GM23338 (cell line): ENCODE measurements around the gene GRIK5. TPM values are rescaled to one million over a fixed set of nuclear protein-coding genes. Genes with fewer than 3 reads are reported as not detected.

Experiments
- ATAC-seq: fragments of 200-7000 bp; cut with Tn5 transposase; 3 replicates; pipeline ENCODE4 v1.9.1; 2020
- DNase-seq: peaks from one replicate; pipeline ENCODE4 v3.0.0-alpha.2; 2015; ENCODE audit warnings: low spot score
- H2AFZ ChIP-seq: fragments of 200-600 bp; sonication (generic); 2 replicates; pipeline ENCODE4 v1.8.0; 2016; ENCODE audit warnings: antibody characterized with exemption, mild to moderate bottlenecking, moderate library complexity
- H3F3A ChIP-seq: fragments of 200-600 bp; sonication (generic); replicated peaks from 2 replicates; pipeline ENCODE4 v1.8.0; 2017; ENCODE audit warnings: antibody characterized with exemption, mixed run types, low read depth
- H3K27ac ChIP-seq: fragments of 200-600 bp; sonication (generic); 2 replicates; pipeline ENCODE4 v1.6.1; 2016; ENCODE audit warnings: low read depth
- H3K27me3 ChIP-seq: fragments of 200-600 bp; sonication (generic); 2 replicates; pipeline ENCODE4 v1.8.0; 2016; ENCODE audit warnings: mild to moderate bottlenecking, mixed run types, moderate library complexity; ENCODE audit not compliant: insufficient read depth
- H3K36me3 ChIP-seq: fragments of 200-600 bp; sonication (generic); 2 replicates; pipeline ENCODE4 v1.8.0; 2016; ENCODE audit warnings: mild to moderate bottlenecking; ENCODE audit not compliant: insufficient read depth
- H3K4me1 ChIP-seq: fragments of 200-600 bp; sonication (generic); 2 replicates; pipeline ENCODE4 v1.8.0; 2016; ENCODE audit warnings: mild to moderate bottlenecking, moderate library complexity; ENCODE audit not compliant: insufficient read depth
- H3K4me2 ChIP-seq: fragments of 200-600 bp; sonication (generic); 2 replicates; pipeline ENCODE4 v1.7.1; 2017; ENCODE audit warnings: mixed run types
- H3K4me3 ChIP-seq: fragments of 200-600 bp; sonication (generic); 2 replicates; pipeline ENCODE4 v1.6.1; 2016; ENCODE audit warnings: mixed run types
- H3K79me2 ChIP-seq: fragments of 200-600 bp; sonication (generic); replicated peaks from 2 replicates; pipeline ENCODE4 v1.8.0; 2017; ENCODE audit warnings: mild to moderate bottlenecking; ENCODE audit not compliant: insufficient read depth
- H3K9me2 ChIP-seq: fragments of 200-600 bp; sonication (generic); 2 replicates; pipeline ENCODE4 v1.8.0; 2017; ENCODE audit not compliant: insufficient read depth
- H4K20me1 ChIP-seq: fragments of 200-600 bp; sonication (generic); replicated peaks from 2 replicates; pipeline ENCODE4 v1.8.0; 2017; ENCODE audit warnings: mild to moderate bottlenecking; ENCODE audit not compliant: insufficient read depth
- H3K27ac Mint-ChIP-seq: 2 replicates; pipeline ENCODE4 v1.8.0; 2020; ENCODE audit warnings: inconsistent platforms, mild to moderate bottlenecking, moderate library complexity, mixed read lengths
- H3K27me3 Mint-ChIP-seq: 3 replicates; pipeline ENCODE4 v1.8.0; 2022; ENCODE audit warnings: low read depth, mild to moderate bottlenecking, moderate library complexity, mixed read lengths, inconsistent platforms; ENCODE audit not compliant: insufficient read depth, poor library complexity
- H3K36me3 Mint-ChIP-seq: 3 replicates; pipeline ENCODE4 v1.8.0; 2021; ENCODE audit warnings: low read depth, mild to moderate bottlenecking, inconsistent platforms, moderate library complexity, mixed read lengths
- H3K4me1 Mint-ChIP-seq: 3 replicates; pipeline ENCODE4 v1.8.0; 2020; ENCODE audit warnings: mild to moderate bottlenecking, inconsistent platforms, mixed read lengths
- H3K4me3 Mint-ChIP-seq: 3 replicates; pipeline ENCODE4 v1.8.0; 2021; ENCODE audit warnings: moderate library complexity, mild to moderate bottlenecking, inconsistent platforms, mixed read lengths
- H3K9me3 Mint-ChIP-seq: 3 replicates; pipeline ENCODE4 v1.8.0; 2020; ENCODE audit warnings: moderate library complexity, mild to moderate bottlenecking, inconsistent platforms, mixed read lengths
- EZH2 ChIP-seq: fragments of 200-600 bp; sonication (generic); IDR thresholded peaks from one replicate; pipeline ENCODE4 v1.8.0; 2017; ENCODE audit warnings: antibody characterized with exemption, mild to moderate bottlenecking, low read depth; ENCODE audit not compliant: unreplicated experiment
- EZH2phosphoT487 ChIP-seq: fragments of 200-600 bp; sonication (generic); IDR thresholded peaks from one replicate; pipeline ENCODE4 v1.8.1; 2018; ENCODE audit warnings: antibody characterized with exemption; ENCODE audit not compliant: unreplicated experiment
- JUNB ChIP-seq: IDR thresholded peaks from one replicate; pipeline ENCODE4 v1.6.1; 2016; ENCODE audit warnings: antibody characterized with exemption; ENCODE audit not compliant: unreplicated experiment
- NANOG ChIP-seq: IDR thresholded peaks from 2 replicates; pipeline ENCODE4 v1.6.1; 2016; ENCODE audit warnings: antibody characterized with exemption, borderline replicate concordance
- POLR2AphosphoS5 ChIP-seq: IDR thresholded peaks from 2 replicates; pipeline ENCODE4 v1.6.1; 2016; ENCODE audit warnings: antibody characterized with exemption, low read depth
- STAT1 ChIP-seq: IDR thresholded peaks from one replicate; pipeline ENCODE4 v1.6.1; 2016; ENCODE audit warnings: antibody characterized with exemption; ENCODE audit not compliant: unreplicated experiment
- ZNF114 ChIP-seq: fragments of 250-450 bp; sonication (Bioruptor Pico); IDR thresholded peaks from 2 replicates; pipeline ENCODE4 v1.5.0; 2020; ENCODE audit warnings: mild to moderate bottlenecking, moderate library complexity
- polyA plus RNA-seq: library from polyadenylated mRNA; unstranded; fragments of >200 nt; fragmentation: Nextera tagmentation; extraction: Ambion mirVana; gene quantifications from 2 replicates; pipeline ENCODE4 v1.2.1, GENCODE V29; 2016
- total RNA-seq: library from RNA; depleted of rRNA; stranded (reverse); fragments of >200 nt; shearing (Covaris generic); gene quantifications from 2 replicates; pipeline ENCODE4 v1.2.3, GENCODE V29; 2014
- TF ChIP-seq, protein P1 (sequence below): IDR thresholded peaks from 2 replicates; pipeline ENCODE4 v1.6.1; 2016; ENCODE audit warnings: antibody characterized with exemption
- TF ChIP-seq, protein P2 (sequence below): fragments of 250-450 bp; sonication (Bioruptor Pico); IDR thresholded peaks from 2 replicates; pipeline ENCODE4 v1.5.0; 2020; ENCODE audit warnings: mild to moderate bottlenecking, moderate library complexity
- TF ChIP-seq, protein P3 (sequence below): IDR thresholded peaks from one replicate; pipeline ENCODE4 v1.6.1; 2018; ENCODE audit warnings: antibody characterized with exemption; ENCODE audit not compliant: unreplicated experiment

Gene GRIK5
- total and polyA plus RNA-seq, 2 experiments from 2014 or later, result 5.1 to 42.5 TPM

- Mint-ChIP-seq H3K9me3 (no peaks in the 10 kb centered on the region), H3K4me1 (peaks cover 14% of the 10 kb centered on the region), H3K36me3 (peaks cover 43% of the 10 kb centered on the region), H3K4me3 (no peak overlapping the region), H3K27ac (no peak overlapping the region), H3K27me3 (peaks cover 6% of the 10 kb centered on the region)
- ATAC-seq (no peak), DNase-seq (no peak)
- H3K4me2 ChIP-seq, result no peak overlapping the region
- no peak overlapping the region for H3K27ac ChIP-seq
- TF ChIP-seq ZNF114 (no peak), JUNB (no peak), EZH2 (no peak), STAT1 (no peak), EZH2phosphoT487 (no peak), POLR2AphosphoS5 (no peak), NANOG (no peak)
- TF ChIP-seq, protein P1, sequence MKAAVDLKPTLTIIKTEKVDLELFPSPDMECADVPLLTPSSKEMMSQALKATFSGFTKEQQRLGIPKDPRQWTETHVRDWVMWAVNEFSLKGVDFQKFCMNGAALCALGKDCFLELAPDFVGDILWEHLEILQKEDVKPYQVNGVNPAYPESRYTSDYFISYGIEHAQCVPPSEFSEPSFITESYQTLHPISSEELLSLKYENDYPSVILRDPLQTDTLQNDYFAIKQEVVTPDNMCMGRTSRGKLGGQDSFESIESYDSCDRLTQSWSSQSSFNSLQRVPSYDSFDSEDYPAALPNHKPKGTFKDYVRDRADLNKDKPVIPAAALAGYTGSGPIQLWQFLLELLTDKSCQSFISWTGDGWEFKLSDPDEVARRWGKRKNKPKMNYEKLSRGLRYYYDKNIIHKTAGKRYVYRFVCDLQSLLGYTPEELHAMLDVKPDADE, result no peak
- TF ChIP-seq, protein P2, sequence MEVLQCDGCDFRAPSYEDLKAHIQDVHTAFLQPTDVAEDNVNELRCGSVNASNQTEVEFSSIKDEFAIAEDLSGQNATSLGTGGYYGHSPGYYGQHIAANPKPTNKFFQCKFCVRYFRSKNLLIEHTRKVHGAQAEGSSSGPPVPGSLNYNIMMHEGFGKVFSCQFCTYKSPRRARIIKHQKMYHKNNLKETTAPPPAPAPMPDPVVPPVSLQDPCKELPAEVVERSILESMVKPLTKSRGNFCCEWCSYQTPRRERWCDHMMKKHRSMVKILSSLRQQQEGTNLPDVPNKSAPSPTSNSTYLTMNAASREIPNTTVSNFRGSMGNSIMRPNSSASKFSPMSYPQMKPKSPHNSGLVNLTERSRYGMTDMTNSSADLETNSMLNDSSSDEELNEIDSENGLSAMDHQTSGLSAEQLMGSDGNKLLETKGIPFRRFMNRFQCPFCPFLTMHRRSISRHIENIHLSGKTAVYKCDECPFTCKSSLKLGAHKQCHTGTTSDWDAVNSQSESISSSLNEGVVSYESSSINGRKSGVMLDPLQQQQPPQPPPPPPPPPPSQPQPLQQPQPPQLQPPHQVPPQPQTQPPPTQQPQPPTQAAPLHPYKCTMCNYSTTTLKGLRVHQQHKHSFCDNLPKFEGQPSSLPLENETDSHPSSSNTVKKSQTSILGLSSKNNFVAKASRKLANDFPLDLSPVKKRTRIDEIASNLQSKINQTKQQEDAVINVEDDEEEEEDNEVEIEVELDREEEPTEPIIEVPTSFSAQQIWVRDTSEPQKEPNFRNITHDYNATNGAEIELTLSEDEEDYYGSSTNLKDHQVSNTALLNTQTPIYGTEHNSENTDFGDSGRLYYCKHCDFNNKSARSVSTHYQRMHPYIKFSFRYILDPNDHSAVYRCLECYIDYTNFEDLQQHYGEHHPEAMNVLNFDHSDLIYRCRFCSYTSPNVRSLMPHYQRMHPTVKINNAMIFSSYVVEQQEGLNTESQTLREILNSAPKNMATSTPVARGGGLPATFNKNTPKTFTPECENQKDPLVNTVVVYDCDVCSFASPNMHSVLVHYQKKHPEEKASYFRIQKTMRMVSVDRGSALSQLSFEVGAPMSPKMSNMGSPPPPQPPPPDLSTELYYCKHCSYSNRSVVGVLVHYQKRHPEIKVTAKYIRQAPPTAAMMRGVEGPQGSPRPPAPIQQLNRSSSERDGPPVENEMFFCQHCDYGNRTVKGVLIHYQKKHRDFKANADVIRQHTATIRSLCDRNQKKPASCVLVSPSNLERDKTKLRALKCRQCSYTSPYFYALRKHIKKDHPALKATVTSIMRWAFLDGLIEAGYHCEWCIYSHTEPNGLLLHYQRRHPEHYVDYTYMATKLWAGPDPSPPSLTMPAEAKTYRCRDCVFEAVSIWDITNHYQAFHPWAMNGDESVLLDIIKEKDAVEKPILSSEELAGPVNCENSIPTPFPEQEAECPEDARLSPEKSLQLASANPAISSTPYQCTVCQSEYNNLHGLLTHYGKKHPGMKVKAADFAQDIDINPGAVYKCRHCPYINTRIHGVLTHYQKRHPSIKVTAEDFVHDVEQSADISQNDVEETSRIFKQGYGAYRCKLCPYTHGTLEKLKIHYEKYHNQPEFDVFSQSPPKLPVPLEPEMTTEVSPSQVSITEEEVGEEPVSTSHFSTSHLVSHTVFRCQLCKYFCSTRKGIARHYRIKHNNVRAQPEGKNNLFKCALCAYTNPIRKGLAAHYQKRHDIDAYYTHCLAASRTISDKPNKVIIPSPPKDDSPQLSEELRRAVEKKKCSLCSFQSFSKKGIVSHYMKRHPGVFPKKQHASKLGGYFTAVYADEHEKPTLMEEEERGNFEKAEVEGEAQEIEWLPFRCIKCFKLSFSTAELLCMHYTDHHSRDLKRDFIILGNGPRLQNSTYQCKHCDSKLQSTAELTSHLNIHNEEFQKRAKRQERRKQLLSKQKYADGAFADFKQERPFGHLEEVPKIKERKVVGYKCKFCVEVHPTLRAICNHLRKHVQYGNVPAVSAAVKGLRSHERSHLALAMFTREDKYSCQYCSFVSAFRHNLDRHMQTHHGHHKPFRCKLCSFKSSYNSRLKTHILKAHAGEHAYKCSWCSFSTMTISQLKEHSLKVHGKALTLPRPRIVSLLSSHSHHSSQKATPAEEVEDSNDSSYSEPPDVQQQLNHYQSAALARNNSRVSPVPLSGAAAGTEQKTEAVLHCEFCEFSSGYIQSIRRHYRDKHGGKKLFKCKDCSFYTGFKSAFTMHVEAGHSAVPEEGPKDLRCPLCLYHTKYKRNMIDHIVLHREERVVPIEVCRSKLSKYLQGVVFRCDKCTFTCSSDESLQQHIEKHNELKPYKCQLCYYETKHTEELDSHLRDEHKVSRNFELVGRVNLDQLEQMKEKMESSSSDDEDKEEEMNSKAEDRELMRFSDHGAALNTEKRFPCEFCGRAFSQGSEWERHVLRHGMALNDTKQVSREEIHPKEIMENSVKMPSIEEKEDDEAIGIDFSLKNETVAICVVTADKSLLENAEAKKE (CRISPR knock-in tag), result no peak
- TF ChIP-seq, protein P3, sequence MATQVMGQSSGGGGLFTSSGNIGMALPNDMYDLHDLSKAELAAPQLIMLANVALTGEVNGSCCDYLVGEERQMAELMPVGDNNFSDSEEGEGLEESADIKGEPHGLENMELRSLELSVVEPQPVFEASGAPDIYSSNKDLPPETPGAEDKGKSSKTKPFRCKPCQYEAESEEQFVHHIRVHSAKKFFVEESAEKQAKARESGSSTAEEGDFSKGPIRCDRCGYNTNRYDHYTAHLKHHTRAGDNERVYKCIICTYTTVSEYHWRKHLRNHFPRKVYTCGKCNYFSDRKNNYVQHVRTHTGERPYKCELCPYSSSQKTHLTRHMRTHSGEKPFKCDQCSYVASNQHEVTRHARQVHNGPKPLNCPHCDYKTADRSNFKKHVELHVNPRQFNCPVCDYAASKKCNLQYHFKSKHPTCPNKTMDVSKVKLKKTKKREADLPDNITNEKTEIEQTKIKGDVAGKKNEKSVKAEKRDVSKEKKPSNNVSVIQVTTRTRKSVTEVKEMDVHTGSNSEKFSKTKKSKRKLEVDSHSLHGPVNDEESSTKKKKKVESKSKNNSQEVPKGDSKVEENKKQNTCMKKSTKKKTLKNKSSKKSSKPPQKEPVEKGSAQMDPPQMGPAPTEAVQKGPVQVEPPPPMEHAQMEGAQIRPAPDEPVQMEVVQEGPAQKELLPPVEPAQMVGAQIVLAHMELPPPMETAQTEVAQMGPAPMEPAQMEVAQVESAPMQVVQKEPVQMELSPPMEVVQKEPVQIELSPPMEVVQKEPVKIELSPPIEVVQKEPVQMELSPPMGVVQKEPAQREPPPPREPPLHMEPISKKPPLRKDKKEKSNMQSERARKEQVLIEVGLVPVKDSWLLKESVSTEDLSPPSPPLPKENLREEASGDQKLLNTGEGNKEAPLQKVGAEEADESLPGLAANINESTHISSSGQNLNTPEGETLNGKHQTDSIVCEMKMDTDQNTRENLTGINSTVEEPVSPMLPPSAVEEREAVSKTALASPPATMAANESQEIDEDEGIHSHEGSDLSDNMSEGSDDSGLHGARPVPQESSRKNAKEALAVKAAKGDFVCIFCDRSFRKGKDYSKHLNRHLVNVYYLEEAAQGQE, result no peak
- no peaks in the 10 kb centered on the region; the same call in 1 of the 2 replicates for H3K9me2 ChIP-seq
- H3K27me3 ChIP-seq, result no peaks in the 10 kb centered on the region
- no peaks in the 10 kb centered on the region for H3K79me2 ChIP-seq
- H3K4me3 ChIP-seq, result no peak overlapping the region
- H3K36me3 ChIP-seq, result no peaks in the 10 kb centered on the region
- H4K20me1 ChIP-seq, result no peaks in the 10 kb centered on the region; the same call in 1 of the 2 replicates
- H3F3A ChIP-seq, result peaks cover 8% of the 10 kb centered on the region
- H3K4me1 ChIP-seq, result no peaks in the 10 kb centered on the region
- no peak overlapping the region for H2AFZ ChIP-seq
Measured at GRCh38 chr19:42024622-42025111, 45.3 kb downstream of the GRIK5 start.
